Measurements from ENCODE around the gene C5orf63. TPM values are rescaled to one million over a fixed set of nuclear protein-coding genes. Genes with fewer than 3 reads are reported as not detected.

The C5orf63 gene
- total and polyA plus RNA-seq, 8 donors = 7.4 to 19.2 (median 13.9) TPM

- intact Hi-C loops (cut with DNase I) = no loop called here
- no peak for DNase-seq
- no peak overlapping the region for H3K27ac ChIP-seq
Observed at GRCh38 chr5:127068493-127069214, 4.6 kb downstream of the C5orf63 start.

GRCh38 chr5:127066721-127067120 lies 6.6 kb downstream of the C5orf63 start:
- no peaks in the 10 kb centered on the region for H3K36me3 ChIP-seq
- intact Hi-C loops (cut with DNase I) = no loop called here
- H3K27ac ChIP-seq = no peak overlapping the region
- H3K4me1 ChIP-seq = no peaks in the 10 kb centered on the region
- no peaks in the 10 kb centered on the region for H3K9me3 ChIP-seq
- no peak for DNase-seq
- ATAC-seq = no peak
- no peak for TF ChIP-seq CTCF (IDR thresholded peaks at IDR 0.05)
- H3K27me3 ChIP-seq = no peaks in the 10 kb centered on the region
- no peak overlapping the region for H3K4me3 ChIP-seq

More at GRCh38 chr5:127068493-127069214, 4.6 kb downstream of the C5orf63 start:
- TF ChIP-seq CTCF (IDR thresholded peaks at IDR 0.05) = no peak
- Histone ChIP-seq H3K4me1 (peaks cover 0 to 10% of the 10 kb centered on the region in 2 donors), H3K9me3 (no peaks in the 10 kb centered on the region), H3K4me3 (no peak overlapping the region), H3K36me3 (no peaks in the 10 kb centered on the region), H3K27me3 (no peaks in the 10 kb centered on the region)
- ATAC-seq = no peak

GRCh38 chr5:127064253-127064840 lies 9.0 kb downstream of the C5orf63 start:
- Histone ChIP-seq H3K4me3 (no peak overlapping the region), H3K27me3 (no peaks in the 10 kb centered on the region), H3K9me3 (no peaks in the 10 kb centered on the region), H3K4me1 (no peaks in the 10 kb centered on the region), H3K27ac (no peak overlapping the region), H3K36me3 (no peaks in the 10 kb centered on the region)
- TF ChIP-seq CTCF (IDR thresholded peaks at IDR 0.05) = no peak
- peak; percentile 57 for ATAC-seq
- DNase-seq = no peak
- intact Hi-C loops (cut with DNase I) = no loop called here

- H3K4me3 ChIP-seq = no peak overlapping the region
- intact Hi-C loops (cut with DNase I) = no loop called here
- H3K27me3 ChIP-seq = no peaks in the 10 kb centered on the region
- no peaks in the 10 kb centered on the region for H3K36me3 ChIP-seq
- H3K4me1 ChIP-seq = no peaks in the 10 kb centered on the region
- no peak overlapping the region for H3K27ac ChIP-seq
- DNase-seq (no peak), ATAC-seq (no peak)
- H3K9me3 ChIP-seq = no peaks in the 10 kb centered on the region
- TF ChIP-seq CTCF (IDR thresholded peaks at IDR 0.05) = no peak
Observed at GRCh38 chr5:127063257-127063913, 9.9 kb downstream of the C5orf63 start.

- Histone ChIP-seq H3K9me3 (no peaks in the 10 kb centered on the region), H3K4me1 (no peaks in the 10 kb centered on the region), H3K27ac (no peak overlapping the region), H3K36me3 (no peaks in the 10 kb centered on the region), H3K4me3 (no peak overlapping the region), H3K27me3 (no peaks in the 10 kb centered on the region)
- no peak for TF ChIP-seq CTCF (IDR thresholded peaks at IDR 0.05)
- intact Hi-C loops (cut with DNase I) = no loop called here
- ATAC-seq (no peak), DNase-seq (no peak)
Observed at GRCh38 chr5:127061956-127062355, 11.3 kb downstream of the C5orf63 start.
